ENCODE results near the gene ABCG1. TPM values are rescaled to one million over a fixed set of nuclear protein-coding genes. Genes with fewer than 3 reads are reported as not detected.

Gene ABCG1
- total and polyA plus RNA-seq, 2 donors (not counting 3 experiments of a cell fraction or from before 2014, with no cell fraction given) = 6.7 to 19.6 TPM

GRCh38 chr21:42176859-42177258 lies 42.1 kb upstream of the ABCG1 start:
- POLR2A ChIA-PET = no interaction called here
- no peak overlapping the region for H3K9ac ChIP-seq (replicated peaks; ENCODE audit: extremely low read depth, insufficient read depth, low read length)
- no peaks in the 10 kb centered on the region for H3K9me3 ChIP-seq (replicated peaks; ENCODE audit: control insufficient read depth, insufficient read depth, low read length)
- no peaks in the 10 kb centered on the region for H4K20me1 ChIP-seq (replicated peaks; ENCODE audit: control insufficient read depth, extremely low read depth, insufficient read depth, low read length)
- CTCF ChIA-PET = interaction anchor here (0.9 to 2.2 kb wide), 4 partner anchors 8 to 82 kb away, joined by 3 to 12 read pairs (median 5); no protein-coding TSS in a partner anchor
- H3K79me2 ChIP-seq (ENCODE audit: control insufficient read depth, insufficient read depth, low read length) = no peaks in the 10 kb centered on the region
- H3K4me2 ChIP-seq (ENCODE audit: insufficient read depth, low read length) = no peak overlapping the region
- no peak overlapping the region for H3K4me3 ChIP-seq (replicated peaks in 1 of 3; ENCODE audit: insufficient read depth in 1 of 3, low read depth in 1 of 3, low read length in 3 of 3)
- intact Hi-C loops (cut with micrococcal nuclease) (no loop called here), dilution Hi-C loops (cut with MboI; ENCODE audit: extremely low pct_ligation_motif_present, low sequenced_read_pairs) (no loop called here)
- H3K4me1 ChIP-seq (ENCODE audit: control insufficient read depth, extremely low read depth, insufficient read depth, low read length) = no peaks in the 10 kb centered on the region
- peaks cover 4 to 12% of the 10 kb centered on the region in 2 experiments for H3K27me3 ChIP-seq (ENCODE audit: control insufficient read depth in 2 of 2, insufficient read depth in 2 of 2, low read length in 2 of 2)
- H3K36me3 ChIP-seq (ENCODE audit: control insufficient read depth in 2 of 2, extremely low read depth in 1 of 2, insufficient read depth in 2 of 2, low read length in 2 of 2) = no peaks in the 10 kb centered on the region
- H3K27ac ChIP-seq (ENCODE audit: insufficient read depth, low read depth, low read length) = no peak overlapping the region
- FAIRE-seq (no peak), DNase-seq (ENCODE audit: low read depth, low spot score) (no peak)
- no TSS peak for BruUV-seq (replicated peaks)
- no peak overlapping the region for H2AFZ ChIP-seq (ENCODE audit: low read depth, low read length)
- H3K9me1 ChIP-seq (replicated peaks; ENCODE audit: control insufficient read depth, extremely low read depth, insufficient read depth, low read length) = no peaks in the 10 kb centered on the region
- TF ChIP-seq CTCF (IDR thresholded peaks at IDR 0.05; ENCODE audit: extremely low read depth in 1 of 2, insufficient read depth in 1 of 2, low read depth in 1 of 2, low read length in 2 of 2) (no peak), JUN (IDR thresholded peaks at IDR 0.05; ENCODE audit: borderline replicate concordance, insufficient read depth, insufficient read length, low read depth) (no peak), EZH2 (IDR thresholded peaks at IDR 0.05; ENCODE audit: borderline replicate concordance, low read depth, low read length, severe bottlenecking) (no peak), POLR2AphosphoS5 (IDR thresholded peaks at IDR 0.05; ENCODE audit: insufficient read depth, low read depth, low read length) (no peak), MYC (IDR thresholded peaks at IDR 0.05; ENCODE audit: low read depth, low read length) (no peak), GATA2 (IDR thresholded peaks at IDR 0.05; ENCODE audit: insufficient read depth, insufficient read length, low read depth, low read length) (no peak), MAX (IDR thresholded peaks at IDR 0.05; ENCODE audit: insufficient read depth, insufficient read length) (no peak)

Data from endothelial cell of umbilical vein (primary cell).